Neuronal stem cell (in vitro differentiated cells): ENCODE measurements around the gene WASL.
"Not testable (repeated sequence)": the region's sequence is repeated elsewhere in the genome, so short reads cannot be mapped to it uniquely, and the experiment has no call there.

Experiments
- DNase-seq: peaks from one replicate; pipeline ENCODE4 v3.0.0-alpha.2; 2013; ENCODE audit warnings: low spot score
- H2AFZ ChIP-seq: one replicate; pipeline ENCODE4 v1.6.1; 2013; ENCODE audit warnings: mild to moderate bottlenecking, low read length, inconsistent platforms
- H2AK5ac ChIP-seq: 2 replicates; pipeline ENCODE4 v1.6.1; 2013; ENCODE audit warnings: low read depth, mild to moderate bottlenecking, inconsistent platforms, low read length, moderate library complexity, mixed read lengths
- H2BK120ac ChIP-seq: 2 replicates; pipeline ENCODE4 v1.6.1; 2013; ENCODE audit warnings: low read depth, mild to moderate bottlenecking, inconsistent platforms, low read length, moderate library complexity, mixed read lengths
- H2BK12ac ChIP-seq: one replicate; pipeline ENCODE4 v1.6.1; 2013; ENCODE audit warnings: low read length, inconsistent platforms
- H2BK15ac ChIP-seq: 2 replicates; pipeline ENCODE4 v1.6.1; 2013; ENCODE audit warnings: mild to moderate bottlenecking, low read length, inconsistent platforms, mixed read lengths
- H2BK5ac ChIP-seq: one replicate; pipeline ENCODE4 v1.6.1; 2013; ENCODE audit warnings: inconsistent platforms, mild to moderate bottlenecking, low read length, moderate library complexity
- H3K14ac ChIP-seq: one replicate; pipeline ENCODE4 v1.6.1; 2013; ENCODE audit warnings: low read length, inconsistent platforms
- H3K18ac ChIP-seq: 2 replicates; pipeline ENCODE4 v1.6.1; 2013; ENCODE audit warnings: low read length, inconsistent platforms
- H3K23ac ChIP-seq: 2 replicates; pipeline ENCODE4 v1.6.1; 2013; ENCODE audit warnings: low read depth, mild to moderate bottlenecking, mixed read lengths, low read length, inconsistent platforms; ENCODE audit not compliant: poor library complexity
- H3K27ac ChIP-seq: replicated peaks from 3 replicates; pipeline ENCODE4 v1.5.1; 2013; ENCODE audit warnings: low read length, inconsistent platforms
- H3K27me3 ChIP-seq, 3 experiments: 2 replicates each; pipeline ENCODE4 v1.6.1; 2013; ENCODE audit warnings: low read length in 3 of 3, mild to moderate bottlenecking in 2 of 3, inconsistent platforms in 1 of 3, low read depth in 1 of 3, mixed read lengths in 1 of 3, moderate library complexity in 1 of 3; ENCODE audit not compliant: control insufficient read depth in 3 of 3, insufficient read depth in 3 of 3
- H3K36me3 ChIP-seq, 2 donors: replicated peaks in 1 of 2; 2 replicates each; pipeline ENCODE4 v1.6.1; 2013; ENCODE audit warnings: low read length in 2 of 2; ENCODE audit not compliant: control insufficient read depth in 2 of 2, insufficient read depth in 2 of 2
- H3K4ac ChIP-seq: 2 replicates; pipeline ENCODE4 v1.6.1; 2013; ENCODE audit warnings: inconsistent platforms, mild to moderate bottlenecking, low read length, moderate library complexity
- H3K4me1 ChIP-seq, 2 donors: 1 replicate in 1 of 2; 2 replicates in 1 of 2; pipeline ENCODE4 v1.6.1; 2013; ENCODE audit warnings: low read length in 2 of 2, low read depth in 1 of 2; ENCODE audit not compliant: control insufficient read depth in 2 of 2, insufficient read depth in 1 of 2
- H3K4me2 ChIP-seq: one replicate; pipeline ENCODE4 v1.6.1; 2013; ENCODE audit warnings: mild to moderate bottlenecking, low read length, inconsistent platforms; ENCODE audit not compliant: insufficient read depth, poor library complexity, severe bottlenecking
- H3K4me3 ChIP-seq, 2 donors: 2 replicates each; pipeline ENCODE4 v1.5.1; 2013; ENCODE audit warnings: low read length in 2 of 2, mild to moderate bottlenecking in 2 of 2, inconsistent platforms in 1 of 2, moderate library complexity in 1 of 2
- H3K79me1 ChIP-seq: one replicate; pipeline ENCODE4 v1.6.1; 2013; ENCODE audit warnings: low read depth, mild to moderate bottlenecking, inconsistent platforms, low read length, moderate library complexity
- H3K9ac ChIP-seq: one replicate; pipeline ENCODE4 v1.6.1; 2013; ENCODE audit warnings: mild to moderate bottlenecking, low read depth, low read length, inconsistent platforms; ENCODE audit not compliant: poor library complexity
- H3K9me3 ChIP-seq, 2 donors: replicated peaks in 1 of 2; 2 replicates each; pipeline versions ENCODE3 to v1.6.1; 2013; ENCODE audit warnings: low read length in 2 of 2, mild to moderate bottlenecking in 2 of 2, inconsistent platforms in 1 of 2, low read depth in 1 of 2, mixed read lengths in 1 of 2, moderate library complexity in 1 of 2; ENCODE audit not compliant: control insufficient read depth in 2 of 2, insufficient read depth in 1 of 2
- H4K8ac ChIP-seq: one replicate; pipeline ENCODE4 v1.6.1; 2013; ENCODE audit warnings: low read depth, mild to moderate bottlenecking, inconsistent platforms, low read length, moderate library complexity
- H4K91ac ChIP-seq: one replicate; pipeline ENCODE4 v1.6.1; 2013; ENCODE audit warnings: low read length, low read depth, mild to moderate bottlenecking, inconsistent platforms; ENCODE audit not compliant: poor library complexity
- WGBS, 2 donors: extraction: QIAGEN DNeasy Blood & Tissue Kit; methylation state at CpG; one replicate each; pipeline ENCODE4 v1.1.7; 2013; ENCODE audit warnings: missing lambda C conversion rate in 2 of 2, mixed read lengths in 1 of 2; ENCODE audit not compliant: insufficient read length in 2 of 2, insufficient replicate concordance in 1 of 2; ENCODE audit errors: extremely low coverage in 2 of 2; 5-methylcytosine and 5-hydroxymethylcytosine counted together

The WASL gene

GRCh38 chr7:123795116-123795515 lies 46.3 kb upstream of the WASL start:
- H3K4ac ChIP-seq, H2AFZ ChIP-seq, H3K4me3 ChIP-seq, H3K4me2 ChIP-seq, H4K91ac ChIP-seq, H2BK15ac ChIP-seq, H3K4me1 ChIP-seq, H3K18ac ChIP-seq, H2BK12ac ChIP-seq, H3K79me1 ChIP-seq, H3K36me3 ChIP-seq, H3K9ac ChIP-seq, H2BK120ac ChIP-seq, H3K23ac ChIP-seq, H2BK5ac ChIP-seq, DNase-seq, H3K14ac ChIP-seq, H4K8ac ChIP-seq, H3K27ac ChIP-seq, H2AK5ac ChIP-seq, H3K9me3 ChIP-seq, H3K27me3 ChIP-seq: not testable (repeated sequence)
- WGBS, 2 donors, result no CpG with 5 or more reads among the region's 1 CpG

GRCh38 chr7:123792547-123792946 lies 43.7 kb upstream of the WASL start:
- no peak overlapping the region for H3K9ac ChIP-seq
- WGBS, 2 donors, result no CpG with 5 or more reads among the region's 1 CpG
- H4K91ac ChIP-seq, result no peak overlapping the region
- no peak overlapping the region for H3K14ac ChIP-seq
- H2BK5ac ChIP-seq, result no peak overlapping the region
- peaks cover 0 to 7% (median 0%) of the 10 kb centered on the region in 3 experiments for H3K27me3 ChIP-seq
- H2BK120ac ChIP-seq, result no peak overlapping the region
- no peaks in the 10 kb centered on the region for H3K79me1 ChIP-seq
- no peak for DNase-seq
- H3K4me2 ChIP-seq, result no peak overlapping the region
- H3K23ac ChIP-seq, result no peak overlapping the region
- no peak overlapping the region for H2AFZ ChIP-seq
- H3K4me3 ChIP-seq, result no peak overlapping the region
- no peaks in the 10 kb centered on the region for H3K36me3 ChIP-seq
- no peak overlapping the region for H3K27ac ChIP-seq
- H3K18ac ChIP-seq, result no peak overlapping the region
- no peak overlapping the region for H2BK15ac ChIP-seq
- H3K4me1 ChIP-seq, result no peaks in the 10 kb centered on the region
- H3K9me3 ChIP-seq, result no peaks in the 10 kb centered on the region
- no peak overlapping the region for H3K4ac ChIP-seq
- no peak overlapping the region for H2AK5ac ChIP-seq
- H2BK12ac ChIP-seq, result no peak overlapping the region
- H4K8ac ChIP-seq, result no peak overlapping the region

GRCh38 chr7:123791001-123791400 lies 42.2 kb upstream of the WASL start:
- Histone ChIP-seq H3K79me1 (no peaks in the 10 kb centered on the region), H3K4me2 (no peak overlapping the region), H4K8ac (no peak overlapping the region), H3K27ac (no peak overlapping the region), H4K91ac (no peak overlapping the region), H3K23ac (no peak overlapping the region), H2BK5ac (no peak overlapping the region), H3K14ac (no peak overlapping the region), H2BK12ac (no peak overlapping the region), H3K9ac (no peak overlapping the region), H2AK5ac (no peak overlapping the region), H3K9me3 (no peaks in the 10 kb centered on the region), H3K4me1 (no peaks in the 10 kb centered on the region), H3K4ac (no peak overlapping the region), H3K18ac (no peak overlapping the region), H3K4me3 (no peak overlapping the region), H2AFZ (no peak overlapping the region), H2BK15ac (no peak overlapping the region), H3K27me3 (peaks cover 0 to 7% (median 0%) of the 10 kb centered on the region in 3 experiments), H3K36me3 (no peaks in the 10 kb centered on the region), H2BK120ac (no peak overlapping the region)
- no CpG with 5 or more reads among the region's 5 CpGs for WGBS, 2 donors
- DNase-seq, result no peak

- Histone ChIP-seq H2BK12ac (no peak overlapping the region), H3K4ac (no peak overlapping the region), H3K14ac (no peak overlapping the region), H3K18ac (no peak overlapping the region), H2AK5ac (no peak overlapping the region), H3K36me3 (no peaks in the 10 kb centered on the region), H2BK5ac (no peak overlapping the region), H2AFZ (no peak overlapping the region), H3K9ac (no peak overlapping the region), H3K4me2 (no peak overlapping the region), H3K23ac (no peak overlapping the region), H3K4me1 (no peaks in the 10 kb centered on the region), H3K27ac (no peak overlapping the region), H2BK15ac (no peak overlapping the region), H3K79me1 (no peaks in the 10 kb centered on the region), H4K91ac (no peak overlapping the region), H3K27me3 (peaks cover 0 to 7% (median 0%) of the 10 kb centered on the region in 3 experiments), H2BK120ac (no peak overlapping the region), H3K9me3 (no peaks in the 10 kb centered on the region), H3K4me3 (no peak overlapping the region), H4K8ac (no peak overlapping the region)
- WGBS, 2 donors, result no CpG with 5 or more reads among the region's 3 CpGs
- no peak for DNase-seq
Observed at GRCh38 chr7:123789817-123790216, 41.0 kb upstream of the WASL start.
